GM18502 (cell line): Measurements from ENCODE around the gene SERTAD2.
A peak's percentile ranks its signal among the peaks of the same experiment; 100 is the strongest.

Source experiments
- ATAC-seq: cut with Tn5 transposase; IDR thresholded peaks from one replicate; pipeline ENCODE4 v1.9.1; 2021; ENCODE audit warnings: mild to moderate bottlenecking; ENCODE audit not compliant: unreplicated experiment, poor library complexity

SERTAD2 gene

DNA sequence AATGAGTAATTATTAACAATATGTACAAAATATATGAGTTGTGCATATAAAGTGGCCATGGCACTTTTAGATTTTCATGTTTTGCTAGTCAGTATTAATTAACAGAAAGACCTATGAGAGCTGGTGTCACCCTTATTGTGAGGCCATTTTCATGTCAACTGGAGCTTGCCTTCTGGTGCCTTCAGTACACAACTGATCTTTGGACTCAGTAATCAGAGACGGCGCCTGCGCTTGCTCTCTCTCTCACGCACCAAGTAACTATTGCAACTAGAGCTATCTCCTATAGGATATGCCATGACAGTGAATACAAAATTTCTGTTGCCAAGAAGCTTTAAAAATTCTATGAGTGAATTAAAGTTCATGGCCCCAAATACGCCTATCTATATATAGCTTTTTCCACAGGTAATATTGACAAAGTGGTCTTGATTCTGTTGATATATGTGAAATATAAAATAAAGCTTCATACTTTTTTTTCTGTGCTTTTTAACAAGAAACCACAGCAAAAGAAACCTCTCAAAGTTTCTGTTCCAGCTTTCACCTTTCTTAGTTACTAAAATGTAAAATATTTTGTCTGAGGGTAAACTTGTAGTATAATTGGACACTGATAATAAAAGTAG is 2.9 kb downstream of the SERTAD2 start:
- no peak for ATAC-seq

DNA sequence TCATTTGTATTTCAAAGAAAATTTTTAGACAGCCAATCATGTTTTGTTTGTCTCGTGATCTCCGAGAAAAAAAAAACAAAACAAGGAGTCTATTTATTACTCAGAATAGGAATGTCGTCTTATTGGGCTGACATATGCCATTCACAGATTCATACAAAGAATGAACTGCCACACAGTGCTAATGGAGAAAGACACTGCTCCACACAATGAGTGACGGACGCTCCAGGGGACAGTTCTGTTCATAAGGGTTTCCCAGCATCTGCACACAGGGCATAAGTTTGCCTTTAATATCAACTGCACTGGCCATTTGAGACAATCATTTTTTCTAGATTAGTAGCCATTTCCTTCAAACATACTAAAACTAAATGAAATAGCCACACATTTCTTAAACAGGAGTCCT is 3.4 kb downstream of the SERTAD2 start:
- ATAC-seq: no peak

DNA sequence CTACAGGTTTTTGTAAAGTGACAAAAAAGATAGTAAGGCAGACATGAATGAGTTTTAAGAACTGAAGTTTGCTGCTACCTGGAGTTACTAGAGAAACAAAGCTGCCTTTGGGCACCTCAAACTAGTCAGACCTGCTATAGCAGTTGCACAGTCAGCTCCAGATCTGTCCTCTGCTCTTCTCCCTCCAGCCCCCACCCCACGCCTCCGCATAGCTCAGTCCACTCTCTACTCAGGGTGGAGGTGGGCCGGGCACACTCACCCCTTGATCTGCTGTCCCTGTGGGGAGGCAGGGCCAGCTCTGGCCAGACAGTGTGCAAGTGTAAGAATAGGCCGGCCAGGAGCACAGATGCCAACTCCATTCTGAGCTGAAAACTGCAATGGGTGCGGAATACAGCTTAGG is 4.1 kb downstream of the SERTAD2 start:
- no peak for ATAC-seq

DNA sequence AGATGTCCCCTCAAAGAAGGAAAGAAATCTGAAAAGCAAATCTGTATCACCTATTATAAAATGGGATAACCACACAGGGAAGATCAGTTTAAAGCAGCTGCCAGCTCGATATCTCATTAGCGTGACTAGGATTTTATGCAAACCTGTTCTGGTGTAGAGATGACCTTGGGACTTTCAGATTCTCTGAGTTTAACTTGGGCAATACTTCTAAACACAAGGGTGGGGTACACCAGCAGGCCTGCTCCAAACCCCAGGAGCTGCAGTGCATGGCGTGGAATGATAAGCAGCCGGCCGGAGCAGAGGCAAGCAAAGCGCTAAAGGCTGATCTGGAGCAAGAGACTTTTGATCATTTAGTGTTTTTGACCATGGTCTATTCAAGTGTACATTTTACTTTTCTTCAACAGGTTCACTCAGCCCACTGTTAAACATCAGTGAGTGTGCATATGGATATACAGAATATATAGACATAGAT is 4.7 kb downstream of the SERTAD2 start:
- ATAC-seq: no peak

DNA sequence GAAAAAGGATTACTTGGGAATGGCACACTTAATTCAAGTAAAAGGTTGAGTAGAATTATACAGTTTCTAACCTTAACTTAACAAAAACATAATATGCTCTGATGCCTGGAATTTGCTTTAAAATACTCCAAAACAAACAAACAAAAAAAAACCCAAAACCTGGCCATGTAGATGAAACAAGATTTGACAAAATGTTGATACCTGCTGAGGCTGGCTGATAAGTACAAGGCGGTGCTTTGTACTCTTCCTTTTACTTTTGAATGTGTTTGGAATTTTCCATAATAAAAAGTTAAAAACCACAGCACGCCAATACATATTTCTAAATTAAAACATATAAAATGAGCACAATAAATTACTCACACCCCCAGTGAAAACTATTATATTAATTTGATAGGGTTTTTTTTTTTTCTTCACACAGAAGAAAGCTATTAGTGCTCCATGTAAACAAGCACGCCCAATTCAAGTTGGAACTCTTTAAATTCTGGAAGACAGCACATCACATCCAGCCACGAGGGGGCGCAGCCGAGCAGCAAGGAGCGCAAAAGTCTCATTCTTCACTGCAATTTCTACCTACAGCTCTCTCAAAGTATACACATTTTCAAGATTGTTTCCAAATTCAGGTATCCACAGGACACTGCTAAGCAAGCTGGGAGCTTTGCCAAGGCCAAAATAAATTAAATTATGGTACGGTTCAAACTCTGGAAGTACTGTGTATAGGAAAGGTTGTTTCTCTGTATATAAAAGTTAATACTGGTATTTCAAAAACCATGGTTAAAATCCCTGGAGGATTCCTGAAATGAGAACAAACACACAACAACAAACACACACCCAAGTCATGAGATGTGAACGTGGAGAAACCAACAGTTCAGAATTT is 7.5 kb downstream of the SERTAD2 start:
- ATAC-seq: no peak

DNA sequence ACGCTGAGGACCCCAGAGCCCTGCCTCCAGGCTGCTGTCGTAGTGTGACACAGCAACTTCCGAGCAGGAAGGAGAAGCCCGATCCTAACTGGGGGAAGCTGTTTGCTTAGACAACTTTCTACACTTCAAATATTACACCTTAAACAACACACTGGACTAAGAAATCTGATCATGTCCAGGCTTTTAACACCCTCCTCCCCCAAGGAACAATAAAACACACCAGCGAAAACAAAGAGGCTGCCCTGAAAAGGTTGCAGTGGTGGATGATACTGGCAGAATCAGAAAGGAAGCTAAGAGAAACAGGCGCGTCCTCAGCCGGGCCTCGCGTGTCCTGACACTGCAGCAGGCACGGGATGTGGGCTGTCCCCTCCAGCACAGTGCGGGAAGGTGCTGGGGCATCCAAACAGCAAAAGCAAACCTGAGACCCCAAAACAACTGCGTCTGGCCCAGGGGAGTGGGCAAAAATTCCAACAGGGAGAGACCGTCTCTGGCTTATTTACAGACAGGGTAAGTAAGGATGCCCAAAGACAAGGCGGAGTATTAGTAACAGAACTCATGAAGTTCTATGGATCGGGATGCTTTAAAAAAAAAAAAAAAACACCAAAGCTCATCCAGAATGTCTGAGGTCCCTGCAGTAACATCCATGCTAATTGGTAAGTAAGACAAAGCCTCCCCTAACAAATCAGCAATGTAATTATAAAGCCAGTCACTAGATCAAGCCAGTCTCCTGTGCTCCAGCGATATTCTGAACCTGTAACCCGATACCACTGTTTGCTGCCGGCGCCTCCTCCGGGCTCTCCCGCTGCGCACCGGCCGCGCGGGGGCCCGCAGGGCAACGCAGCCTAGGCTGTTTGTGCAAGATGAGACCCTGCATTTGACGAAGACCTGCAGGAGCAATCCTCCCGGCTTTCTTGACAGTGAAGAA is 9.0 kb downstream of the SERTAD2 start:
- peak; percentile 60 for ATAC-seq

DNA sequence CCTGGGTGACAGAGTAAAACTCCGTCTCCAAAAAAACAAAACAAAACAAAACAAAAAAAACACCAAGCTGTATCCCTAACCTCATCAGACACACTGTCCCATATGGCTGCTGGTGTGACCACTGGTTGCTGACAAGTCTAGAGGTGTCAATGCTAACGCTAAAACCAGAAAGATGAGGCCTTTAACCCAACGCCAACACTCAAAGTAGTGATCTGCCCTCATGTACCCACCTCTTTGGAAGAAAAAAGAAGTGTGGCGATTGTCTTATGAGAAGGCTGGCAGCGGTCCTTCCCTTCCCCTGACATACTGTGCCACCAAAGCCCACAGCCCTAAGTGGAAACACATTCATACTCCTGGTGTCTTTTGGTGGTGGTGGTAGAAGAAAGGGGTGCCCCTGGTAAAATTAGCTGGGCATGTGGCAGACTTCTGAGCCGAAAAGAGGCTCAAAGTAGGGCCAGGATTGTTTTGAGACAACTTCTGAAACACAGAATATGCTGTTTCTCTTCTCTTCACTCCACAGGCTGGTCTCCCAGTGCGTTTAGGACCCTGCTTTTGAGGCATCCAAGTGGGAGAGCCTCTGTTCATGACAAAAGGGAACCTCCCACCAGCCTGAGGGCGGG is 9.8 kb downstream of the SERTAD2 start:
- ATAC-seq: no peak

DNA sequence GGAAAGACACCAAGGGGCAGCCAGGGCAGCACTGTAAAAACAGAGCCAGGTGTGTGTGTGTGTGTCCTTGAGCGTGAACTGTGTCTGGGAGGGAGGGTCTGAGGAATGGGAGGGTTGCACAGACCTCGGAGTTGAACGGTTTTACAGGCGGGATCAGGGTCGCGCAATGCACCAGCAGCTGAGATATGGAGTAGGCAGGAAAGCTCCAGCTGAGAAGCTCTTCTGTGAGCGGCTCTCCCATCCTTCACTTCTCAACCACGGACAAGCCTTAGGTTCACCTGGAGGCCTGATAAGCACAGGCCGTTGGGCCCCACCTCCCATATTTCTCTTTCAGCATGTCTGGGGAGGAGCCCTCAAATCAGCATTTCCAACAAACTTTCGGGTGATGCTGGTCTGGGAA is 12.1 kb downstream of the SERTAD2 start:
- ATAC-seq: no peak

DNA sequence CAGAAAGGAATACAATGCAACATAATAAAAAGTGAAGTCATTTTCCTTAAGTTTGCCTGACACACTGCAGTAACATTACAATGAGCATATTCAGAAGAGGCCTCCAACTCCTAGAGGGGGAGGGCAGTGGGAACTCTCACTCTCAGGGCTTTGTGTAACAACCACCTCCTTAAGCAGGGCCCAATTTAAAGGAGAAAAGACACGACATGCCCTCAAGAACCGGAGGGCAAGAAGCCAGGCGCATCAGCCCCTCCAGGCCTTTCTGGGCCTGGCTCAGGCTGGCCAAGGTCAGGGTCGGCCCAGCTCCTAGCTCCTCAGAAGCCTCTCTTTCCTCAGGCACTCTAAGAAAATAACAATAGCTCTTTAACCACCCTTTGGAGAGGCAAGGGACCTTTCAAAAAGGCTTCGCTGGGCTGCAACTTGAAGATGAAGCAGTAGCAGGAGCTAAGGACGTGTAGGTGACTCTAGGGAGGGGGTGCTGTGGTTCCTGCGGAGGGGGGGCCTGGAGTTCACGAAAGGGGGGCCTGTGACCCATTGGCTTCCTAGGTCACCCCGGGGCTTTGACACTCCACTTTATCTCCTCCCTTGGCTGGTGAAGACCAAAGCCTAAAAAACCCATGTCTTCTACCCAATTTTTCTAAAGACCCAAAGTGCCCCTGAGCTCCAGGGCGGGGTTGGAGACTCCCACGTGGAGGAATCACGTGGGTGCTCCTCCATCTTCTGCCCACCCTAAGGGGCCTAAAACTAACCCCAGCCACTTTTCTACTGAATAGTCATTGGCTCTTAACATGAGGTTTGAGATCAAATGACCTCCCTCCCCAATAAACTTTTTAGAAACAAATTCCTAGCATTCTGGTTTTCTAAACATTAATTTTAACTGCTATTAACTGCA is 13.3 kb downstream of the SERTAD2 start:
- no peak for ATAC-seq

DNA sequence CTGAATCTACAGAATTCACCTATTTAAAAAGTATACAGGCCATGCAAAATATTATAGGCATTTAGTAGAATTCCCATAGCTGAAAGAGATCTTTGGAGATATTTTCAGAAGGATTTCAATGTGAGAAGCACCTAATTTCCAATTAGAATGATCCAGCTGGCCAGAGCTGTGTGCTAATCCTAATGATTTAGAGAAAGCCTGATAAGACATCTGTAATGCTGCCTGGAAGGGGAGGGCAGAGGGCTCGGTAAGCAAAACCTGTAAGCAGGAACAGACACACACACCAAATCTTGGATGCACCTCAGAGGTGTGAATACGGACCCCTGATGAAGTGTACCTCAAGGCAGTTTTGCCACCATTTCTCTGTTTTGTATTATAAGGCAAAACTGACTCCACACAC is 14.0 kb downstream of the SERTAD2 start:
- ATAC-seq: no peak

DNA sequence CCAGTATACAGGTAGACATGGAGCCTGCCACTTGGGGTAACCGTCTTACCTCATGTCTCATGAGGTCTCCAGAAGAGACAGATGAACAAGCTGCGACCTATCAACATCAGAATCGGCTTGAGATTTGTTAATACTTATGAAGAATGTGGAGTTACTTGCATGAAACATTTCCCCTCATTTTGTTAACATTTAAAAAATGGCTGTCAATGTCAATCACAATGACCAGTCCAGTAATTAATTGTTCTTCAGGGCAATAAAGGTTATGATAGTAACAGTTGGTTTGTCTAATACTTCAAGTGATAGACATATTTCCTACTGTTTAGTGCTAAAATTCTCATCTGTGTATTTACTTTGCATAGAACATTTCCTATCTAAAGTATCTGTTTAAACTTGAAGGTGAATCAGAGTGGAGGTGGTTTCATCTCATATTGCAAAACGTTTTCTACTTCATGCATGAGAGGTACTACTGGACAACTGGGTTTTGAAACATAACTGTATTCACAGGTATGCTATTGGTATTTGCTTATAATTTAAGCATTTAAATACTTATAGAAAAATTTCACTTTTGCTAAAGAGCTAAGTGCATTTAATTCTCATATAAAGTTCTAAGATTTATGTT is 15.1 kb downstream of the SERTAD2 start:
- no peak for ATAC-seq

DNA sequence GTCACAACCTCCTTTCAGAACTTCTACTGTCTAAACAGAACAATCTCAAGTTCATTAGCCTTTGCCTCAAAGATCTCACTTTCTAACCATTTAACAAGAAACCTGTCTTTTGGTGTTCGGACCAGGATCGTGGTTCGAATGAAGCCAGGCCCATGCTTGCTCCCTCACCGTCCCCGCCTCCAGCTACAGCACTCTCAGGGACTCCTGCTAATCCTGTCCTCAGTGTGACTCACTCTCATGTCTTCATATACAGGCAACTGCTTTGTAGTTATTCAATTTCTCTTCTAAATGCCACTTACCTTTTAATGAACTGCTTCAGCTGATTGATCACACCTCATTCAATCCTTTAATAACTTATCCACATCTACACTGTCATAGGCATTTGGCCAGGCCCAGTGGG is 15.8 kb downstream of the SERTAD2 start:
- ATAC-seq: no peak

DNA sequence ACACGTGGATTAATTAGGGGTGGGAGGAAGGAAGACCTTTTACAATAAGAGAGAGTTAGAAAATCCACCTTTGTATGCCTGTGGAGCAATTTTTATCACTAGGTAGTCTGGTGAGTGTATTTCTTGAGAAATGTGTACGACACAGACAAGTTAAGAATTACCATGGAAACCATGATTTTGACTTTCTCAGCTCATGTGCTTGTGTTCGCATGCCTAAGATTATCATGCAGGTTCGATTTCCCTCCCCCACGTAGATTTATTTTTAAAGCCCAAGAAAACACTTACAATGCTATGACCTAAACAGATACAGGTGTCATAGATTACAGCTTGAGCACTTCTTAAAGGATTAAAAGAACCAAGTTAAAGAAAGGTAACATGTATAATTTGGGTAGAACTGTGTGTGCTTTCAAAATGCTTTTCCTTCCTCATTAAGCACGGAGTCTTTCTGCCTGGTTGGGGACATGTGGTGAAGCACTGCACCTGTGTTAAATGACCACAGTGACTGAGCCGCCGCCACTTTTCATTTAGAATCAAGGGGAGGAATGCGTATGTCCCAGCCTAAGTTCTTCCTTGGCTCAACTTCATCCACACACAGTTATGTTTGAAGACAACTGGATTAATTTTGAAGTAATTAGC is 16.6 kb downstream of the SERTAD2 start:
- ATAC-seq: peak; percentile 57

DNA sequence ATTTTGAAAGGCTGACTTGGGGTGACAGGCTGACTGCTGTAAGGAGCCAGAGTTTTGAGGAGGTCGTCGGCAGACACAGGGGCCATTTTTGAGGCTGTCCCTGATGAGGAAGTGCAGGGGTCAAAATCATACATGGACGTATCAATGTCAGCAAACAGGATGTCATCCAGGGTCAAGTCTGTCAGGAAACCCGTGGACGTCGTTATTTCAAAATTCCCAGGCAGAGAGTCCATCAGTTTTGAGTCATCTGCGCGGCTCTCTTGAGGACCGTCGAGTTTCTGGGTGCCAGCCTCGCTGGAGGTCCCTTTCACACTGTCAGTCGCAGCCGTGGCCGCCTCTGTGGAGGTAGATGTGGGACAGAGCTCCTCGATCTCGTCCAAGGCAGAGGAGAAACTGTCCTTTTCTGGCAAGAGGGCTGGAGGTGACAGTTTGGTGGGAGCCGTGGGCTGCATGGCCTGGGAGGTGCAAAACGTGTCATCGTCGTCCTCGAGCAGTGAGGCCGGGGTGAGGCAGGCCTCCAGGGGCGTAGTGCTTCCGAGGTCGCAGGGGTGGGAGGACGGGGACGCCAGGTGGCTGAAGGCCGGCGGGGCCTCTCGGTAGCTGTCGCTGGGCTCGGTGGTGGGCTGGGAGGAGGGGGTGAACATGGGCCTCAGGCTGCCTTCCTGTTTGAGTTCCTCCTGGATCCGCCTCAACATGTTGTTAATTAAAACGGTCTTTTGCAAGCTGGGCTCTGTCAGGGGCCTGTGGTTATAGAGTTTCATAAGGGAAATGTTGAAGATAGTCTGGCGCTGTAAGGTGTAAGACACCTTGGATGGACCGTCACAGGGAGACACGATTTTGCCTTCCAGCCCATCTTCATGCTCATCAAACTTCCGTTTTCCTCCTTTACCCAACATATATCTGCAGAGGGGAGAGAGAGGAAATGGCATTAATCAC is 17.5 kb downstream of the SERTAD2 start:
- peak; percentile 70 for ATAC-seq

DNA sequence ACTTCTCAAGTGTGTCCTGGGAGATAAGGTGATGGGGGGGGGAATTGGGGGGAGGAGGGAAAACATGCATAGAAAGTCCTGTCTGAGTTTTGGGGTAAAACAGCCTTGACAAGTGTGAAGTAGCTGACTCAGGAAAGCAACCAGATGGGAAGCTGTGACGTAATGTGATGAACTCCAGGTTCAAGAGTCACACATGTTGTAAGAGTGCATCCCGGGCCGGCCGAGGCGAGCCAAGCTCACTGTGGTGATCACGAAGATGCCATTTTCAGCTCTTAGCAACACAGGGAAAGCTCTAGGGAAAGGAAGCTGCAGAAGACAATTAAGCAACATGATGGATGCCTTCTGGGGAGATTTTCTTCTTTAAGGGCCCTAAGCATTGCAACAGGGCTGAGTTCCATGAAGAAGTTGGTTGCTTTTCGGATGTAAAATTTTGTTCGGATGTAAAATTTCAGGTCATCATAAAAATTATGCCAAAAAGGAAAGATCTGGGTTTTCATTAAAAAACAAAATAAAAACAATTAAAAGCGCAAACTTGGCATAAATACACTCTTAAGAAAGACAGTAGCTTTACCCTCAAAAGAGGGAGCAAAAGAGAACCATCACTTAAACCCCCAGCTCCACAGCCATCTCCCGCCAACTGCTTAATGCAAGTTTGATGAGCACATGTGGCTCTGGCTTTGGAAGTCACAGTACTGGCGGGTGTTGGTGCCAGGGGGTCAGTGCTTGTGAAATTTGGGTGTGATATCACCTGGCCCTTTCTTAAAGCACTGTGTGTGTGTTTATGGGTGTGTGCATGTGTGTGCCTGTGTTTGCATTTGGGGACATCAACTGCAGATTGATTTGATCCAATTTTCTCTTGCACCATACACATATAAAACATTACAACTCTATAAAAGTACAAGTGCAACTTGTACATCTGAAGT is 19.1 kb downstream of the SERTAD2 start:
- no peak for ATAC-seq
